Astrocyte of the hippocampus (primary cell): ENCODE measurements around the gene EAPP.
"Not testable (repeated sequence)": the region's sequence is repeated elsewhere in the genome, so short reads cannot be mapped to it uniquely, and the experiment has no call there.

ENCODE experiments used
- DNase-seq: peaks from one replicate; pipeline ENCODE4 v3.0.0; 2011; ENCODE audit warnings: low read depth, low spot score

Gene EAPP

GRCh38 chr14:34539407-34540180 lies at the start of gene EAPP:
Gene EAPP (minus strand): TSS chr14:34539701. CDS start chr14:34539628, 73 bp downstream.
- DNase-seq: peak; percentile 99

DNA sequence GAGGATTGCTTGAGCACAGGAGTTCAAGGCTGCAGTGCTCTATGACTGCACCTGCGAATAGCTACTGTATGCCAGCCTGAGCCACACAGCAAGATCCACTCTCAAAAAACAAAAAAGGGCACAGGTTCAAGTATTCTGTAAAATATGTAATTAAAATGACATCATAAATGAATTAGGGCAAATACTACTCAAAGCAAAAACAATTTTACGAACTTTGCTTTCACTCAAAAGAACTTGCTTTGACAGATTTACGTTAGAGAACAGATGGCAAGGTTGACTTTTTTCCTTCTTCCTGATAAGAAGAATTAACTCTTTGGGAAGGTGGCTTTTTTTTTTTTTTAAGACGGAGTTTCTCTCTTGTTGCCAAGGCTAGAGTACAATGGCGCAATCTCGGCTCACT lies 44.0 kb upstream of the EAPP start:
- DNase-seq: no peak

DNA sequence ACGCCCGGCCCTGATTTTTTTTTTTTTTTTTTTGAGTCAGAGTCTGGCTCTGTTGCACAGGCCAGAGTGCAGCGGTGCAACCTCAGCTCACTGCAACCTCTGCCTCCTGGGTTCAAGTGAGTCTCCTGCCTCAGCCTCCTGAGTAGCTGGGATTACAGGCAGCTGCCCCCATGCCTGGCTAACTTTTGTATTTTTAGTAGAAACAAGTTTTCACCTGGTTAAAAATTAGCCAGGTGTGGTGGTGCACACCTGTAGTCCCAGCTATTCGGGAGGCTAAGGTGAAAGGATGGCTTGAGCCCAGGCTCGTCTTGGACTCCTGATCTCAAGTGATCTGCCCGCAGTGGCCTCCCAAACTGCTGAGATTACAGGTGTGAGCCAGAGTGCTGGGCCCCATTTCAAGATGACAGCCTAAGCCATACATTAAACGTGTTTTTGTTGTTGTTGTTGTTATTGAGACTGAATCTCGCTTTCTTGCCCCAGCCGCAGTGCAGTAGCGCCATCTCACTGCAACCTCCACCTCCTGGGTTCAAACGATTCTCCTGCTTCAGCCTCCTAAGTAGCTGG lies 42.7 kb upstream of the EAPP start:
- DNase-seq: no peak

- DNase-seq: no peak
These were observed 40.9 kb upstream of the EAPP start for GRCh38 chr14:34580381-34580780.

DNA sequence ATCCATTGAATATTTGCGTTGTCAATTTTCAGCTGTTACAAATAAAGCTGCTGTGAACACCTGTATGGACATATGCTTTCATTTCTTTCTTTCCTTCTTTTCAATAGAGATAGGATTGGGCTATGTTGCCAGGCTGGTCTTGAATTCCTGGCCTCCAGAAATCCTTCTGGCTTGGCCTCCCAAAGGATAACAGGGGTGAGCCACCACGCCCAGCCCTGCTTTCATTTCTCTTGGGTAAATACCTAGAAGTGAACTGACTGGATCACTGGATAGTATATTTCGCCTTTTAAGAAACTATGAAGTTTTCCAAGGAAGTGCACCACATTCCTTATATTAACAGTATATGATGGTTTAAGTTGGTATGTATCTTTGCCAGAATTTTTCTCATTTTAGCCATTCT lies 32.3 kb upstream of the EAPP start:
- no peak for DNase-seq

GRCh38 chr14:34569750-34570149 lies 30.2 kb upstream of the EAPP start:
- DNase-seq: no peak

DNA sequence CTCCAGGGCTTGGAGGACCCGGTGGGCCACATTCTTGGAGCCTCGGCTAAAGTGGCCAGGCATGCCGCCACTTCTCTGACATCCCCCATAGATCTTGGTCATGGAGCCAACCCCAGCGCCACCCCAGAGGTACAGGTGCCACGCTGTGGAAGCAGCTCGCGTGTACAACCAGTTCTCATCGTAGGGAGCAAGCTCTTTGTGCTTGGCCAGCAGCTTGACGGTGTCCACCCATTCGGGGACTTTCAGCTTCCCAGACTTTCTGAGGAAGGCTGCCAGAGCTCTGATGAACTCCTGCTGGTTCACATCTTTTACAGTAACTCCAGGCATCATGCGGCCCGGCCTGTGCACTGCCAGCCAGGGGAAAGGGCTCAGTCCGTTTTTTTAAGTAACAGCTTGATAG lies 29.3 kb upstream of the EAPP start:
- DNase-seq: no peak

GRCh38 chr14:34562776-34563150 lies 23.3 kb upstream of the EAPP start:
- DNase-seq: no peak

- not testable (repeated sequence) for DNase-seq
These were observed 22.7 kb upstream of the EAPP start for GRCh38 chr14:34562037-34562775.

GRCh38 chr14:34556498-34556829 lies 17.0 kb upstream of the EAPP start:
- DNase-seq: not testable (repeated sequence)

GRCh38 chr14:34555583-34556497 lies 16.3 kb upstream of the EAPP start:
- DNase-seq: not testable (repeated sequence)

GRCh38 chr14:34554540-34555250 lies 15.2 kb upstream of the EAPP start:
- no peak for DNase-seq

GRCh38 chr14:34549276-34549966 lies 9.9 kb upstream of the EAPP start:
- not testable (repeated sequence) for DNase-seq

GRCh38 chr14:34548472-34548981 lies 9.0 kb upstream of the EAPP start:
- no peak for DNase-seq

- DNase-seq: not testable (repeated sequence)
These were observed 7.6 kb upstream of the EAPP start for GRCh38 chr14:34547136-34547520.

DNA sequence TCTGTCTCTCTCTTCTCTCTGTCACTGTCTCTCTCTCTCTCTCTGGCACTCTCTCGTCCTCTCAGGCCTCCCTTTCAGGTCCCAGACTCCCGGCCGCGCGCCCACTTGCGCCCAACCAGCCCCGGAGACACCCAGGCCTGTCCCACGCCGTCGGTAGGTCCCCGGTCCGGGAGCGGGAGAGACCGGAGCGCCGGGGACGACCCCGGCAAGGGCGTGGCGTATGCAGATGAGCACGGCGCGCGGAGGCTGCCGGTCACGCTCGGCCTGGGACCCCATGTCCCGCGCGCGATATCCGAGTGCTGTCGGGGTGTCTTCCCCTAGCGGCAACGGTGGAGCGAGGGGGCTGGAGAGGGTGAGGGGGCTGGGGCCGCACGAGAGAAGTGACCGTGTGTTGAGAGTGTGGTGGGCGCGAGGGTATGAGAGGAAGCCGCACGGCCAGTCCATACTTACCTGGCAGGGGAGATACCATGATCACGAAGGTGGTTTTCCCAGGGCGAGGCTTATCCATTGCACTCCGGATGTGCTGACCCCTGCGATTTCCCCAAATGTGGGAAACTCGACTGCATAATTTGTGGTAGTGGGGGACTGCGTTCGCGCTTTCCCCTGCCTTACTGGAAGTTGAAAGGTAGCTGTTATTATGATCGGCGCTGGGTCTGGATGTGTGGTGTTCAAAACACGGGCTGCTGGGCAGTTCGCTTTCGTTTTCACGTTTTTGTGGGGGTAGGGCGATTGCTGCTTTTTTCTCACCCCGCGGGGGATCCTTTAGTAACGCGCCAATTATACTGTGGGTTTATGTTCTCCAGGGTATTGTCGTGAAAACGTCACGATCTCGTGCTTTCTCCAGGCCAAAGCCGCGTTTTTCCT lies 7.0 kb upstream of the EAPP start:
- DNase-seq: not testable (repeated sequence)

DNA sequence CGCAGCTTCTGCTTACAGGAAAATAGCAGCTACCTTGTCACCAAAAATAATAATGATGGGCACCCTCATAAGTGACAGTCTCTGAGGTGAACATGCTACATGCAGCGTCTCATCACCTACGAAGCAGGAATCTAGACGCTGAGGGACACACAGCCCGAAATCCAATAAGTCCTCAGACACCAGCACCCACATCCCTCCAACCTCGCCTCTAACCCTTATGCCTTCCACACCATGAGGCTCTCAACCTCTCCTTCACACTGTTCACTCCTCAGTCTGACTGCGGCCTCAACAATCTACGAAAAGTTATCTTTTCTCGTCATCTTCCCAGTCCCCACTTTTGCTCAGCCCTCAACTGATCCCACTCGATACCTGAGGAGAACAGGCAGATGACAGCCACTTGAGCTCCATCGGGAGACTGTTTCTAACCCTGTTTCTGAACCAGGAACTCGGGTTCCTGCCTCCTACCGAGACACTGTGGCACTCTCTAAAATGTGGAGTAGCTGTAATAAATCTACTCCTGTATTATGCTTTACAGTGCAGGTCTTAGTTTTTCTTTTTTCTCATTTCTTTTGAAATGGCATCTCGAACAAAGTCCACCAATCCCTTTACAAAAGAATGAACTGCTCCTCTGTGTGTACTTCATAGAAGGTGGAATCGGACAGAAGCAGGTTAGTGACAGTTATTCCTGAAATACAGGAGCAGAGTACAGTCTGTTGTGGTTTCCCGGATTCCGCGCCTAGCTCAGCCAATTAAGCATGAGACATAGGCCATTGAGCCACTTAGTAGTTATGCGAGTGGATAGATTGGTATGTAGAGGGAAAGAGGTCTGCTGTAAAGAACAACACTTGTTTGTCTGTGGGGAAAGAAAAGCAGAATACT lies 919 bp upstream of the EAPP start:
- not testable (repeated sequence) for DNase-seq

DNA sequence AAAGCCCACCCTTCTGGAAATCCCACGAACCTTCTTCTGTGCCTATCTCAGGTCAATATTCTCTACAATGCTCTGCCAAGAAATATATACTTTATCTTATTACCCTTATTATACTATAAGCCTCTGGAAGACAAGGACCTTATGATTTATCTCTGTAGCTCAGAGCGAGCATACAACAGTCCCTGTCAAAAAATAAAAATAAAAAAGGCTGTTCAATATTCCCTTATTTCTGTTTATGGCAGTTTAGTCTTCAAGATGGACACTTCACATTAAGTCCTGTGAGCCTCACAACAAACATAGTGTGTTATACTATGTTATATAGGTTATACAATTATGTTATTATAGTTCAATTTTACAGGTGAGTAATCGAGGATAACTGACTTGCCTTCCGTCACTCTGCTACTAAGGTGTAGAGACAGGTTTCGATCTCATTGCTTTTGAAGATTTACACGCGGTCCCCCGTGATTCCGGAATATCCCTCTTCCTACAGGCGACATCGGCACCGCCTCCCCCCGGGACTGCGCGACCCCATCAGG lies 562 bp downstream of the EAPP start:
- no peak for DNase-seq
